HG03025 (cell line): ENCODE data around the gene HOXB9.

Experiments
- ATAC-seq: cut with Tn5 transposase; IDR thresholded peaks from one replicate; pipeline ENCODE4 v1.9.1; 2021; ENCODE audit warnings: mild to moderate bottlenecking, moderate library complexity; ENCODE audit not compliant: unreplicated experiment, low FRiP score

HOXB9 gene

GRCh38 chr17:48626245-48627117 lies at the start of gene HOXB9:
Gene HOXB9 (minus strand): TSS chr17:48626358. CDS start chr17:48626269, 89 bp downstream.
- no peak for ATAC-seq

GRCh38 chr17:48672340-48672739 lies 46.2 kb upstream of the HOXB9 start:
- no peak for ATAC-seq

- no peak for ATAC-seq
Observed at GRCh38 chr17:48671697-48672171, 45.6 kb upstream of the HOXB9 start.

GRCh38 chr17:48663134-48663924 lies 37.2 kb upstream of the HOXB9 start:
- ATAC-seq, result no peak

- no peak for ATAC-seq
Observed at GRCh38 chr17:48655913-48656312, 29.8 kb upstream of the HOXB9 start.

- no peak for ATAC-seq
Observed at GRCh38 chr17:48649741-48650140, 23.6 kb upstream of the HOXB9 start.

- ATAC-seq, result no peak
Observed at GRCh38 chr17:48647963-48648245, 21.7 kb upstream of the HOXB9 start.

- ATAC-seq, result no peak
Observed at GRCh38 chr17:48647103-48647962, 21.2 kb upstream of the HOXB9 start.

- no peak for ATAC-seq
Observed at GRCh38 chr17:48646183-48647102, 20.3 kb upstream of the HOXB9 start.

GRCh38 chr17:48645639-48646182 lies 19.6 kb upstream of the HOXB9 start:
- ATAC-seq, result no peak

- no peak for ATAC-seq
Observed at GRCh38 chr17:48644910-48645557, 18.9 kb upstream of the HOXB9 start.

- ATAC-seq, result no peak
Observed at GRCh38 chr17:48644159-48644558, 18.0 kb upstream of the HOXB9 start.

GRCh38 chr17:48643697-48644012 lies 17.5 kb upstream of the HOXB9 start:
- ATAC-seq, result no peak

- ATAC-seq, result no peak
Observed at GRCh38 chr17:48642843-48643696, 16.9 kb upstream of the HOXB9 start.

- no peak for ATAC-seq
Observed at GRCh38 chr17:48642059-48642842, 16.1 kb upstream of the HOXB9 start.

GRCh38 chr17:48641541-48642058 lies 15.4 kb upstream of the HOXB9 start:
- no peak for ATAC-seq

- no peak for ATAC-seq
Observed at GRCh38 chr17:48640858-48641180, 14.7 kb upstream of the HOXB9 start.
